Stimulated activated CD4-positive, alpha-beta T cell treated with anti-CD3 and anti-CD28 coated beads, Interleukin-4, amount 100 ng/mL, for 48 hours (primary cell): ENCODE results near the gene CLIP2.
"Not testable (repeated sequence)": the region's sequence is repeated elsewhere in the genome, so short reads cannot be mapped to it uniquely, and the experiment has no call there.

Source experiments
- DNase-seq, 2 donors: peaks; one replicate each; pipeline ENCODE4 v3.0.0-alpha.2; 2020; ENCODE audit warnings: low read depth in 2 of 2

CLIP2 gene

GRCh38 chr7:74297516-74298233 is 8.5 kb downstream of the CLIP2 start:
- no peak for DNase-seq

- DNase-seq, result no peak
These were observed 10.2 kb downstream of the CLIP2 start for GRCh38 chr7:74299401-74299800.

GRCh38 chr7:74300926-74301325 is 11.7 kb downstream of the CLIP2 start:
- DNase-seq, result no peak

GRCh38 chr7:74302745-74303221 is 13.6 kb downstream of the CLIP2 start:
- DNase-seq, result no peak

- DNase-seq, result no peak
These were observed 15.3 kb downstream of the CLIP2 start for GRCh38 chr7:74304550-74304949.

GRCh38 chr7:74306004-74306729 is 17.0 kb downstream of the CLIP2 start:
- DNase-seq, result no peak

- no peak for DNase-seq
These were observed 17.7 kb downstream of the CLIP2 start for GRCh38 chr7:74306730-74307469.

GRCh38 chr7:74307738-74308505 is 18.7 kb downstream of the CLIP2 start:
- DNase-seq, result no peak

GRCh38 chr7:74309181-74309580 is 20.0 kb downstream of the CLIP2 start:
- no peak for DNase-seq

- no peak for DNase-seq
These were observed 22.1 kb downstream of the CLIP2 start for GRCh38 chr7:74311305-74311744.

- DNase-seq, result no peak
These were observed 23.3 kb downstream of the CLIP2 start for GRCh38 chr7:74312418-74313028.

GRCh38 chr7:74315891-74316290 is 26.7 kb downstream of the CLIP2 start:
- not testable (repeated sequence) for DNase-seq

- DNase-seq, result no peak
These were observed 28.1 kb downstream of the CLIP2 start for GRCh38 chr7:74317146-74317782.

- no peak for DNase-seq
These were observed 28.8 kb downstream of the CLIP2 start for GRCh38 chr7:74318043-74318442.

GRCh38 chr7:74320645-74321221 is 31.5 kb downstream of the CLIP2 start:
- DNase-seq, result no peak

GRCh38 chr7:74322892-74323291 is 33.7 kb downstream of the CLIP2 start:
- DNase-seq, result not testable (repeated sequence)

GRCh38 chr7:74324531-74325209 is 35.5 kb downstream of the CLIP2 start:
- no peak for DNase-seq

GRCh38 chr7:74325210-74325565 is 36.0 kb downstream of the CLIP2 start:
- DNase-seq, result no peak

GRCh38 chr7:74329225-74329624 is 40.0 kb downstream of the CLIP2 start:
- no peak for DNase-seq
